ENCODE measurements around the gene MED16.

The MED16 gene

GRCh38 chr19:892894-893689 is at the start of gene MED16, which contains the start of gene RNU6-9:
MED16 (minus strand) TSS chr19:893187; CDS start chr19:891131, 2,056 bp downstream.
RNU6-9 (plus strand) TSS chr19:893484.
- DNase-seq (ENCODE audit: low read depth): peak; percentile 75
- TF ChIP-seq CTCF (IDR thresholded peaks at IDR 0.05; ENCODE audit: control insufficient read depth, extremely low read depth, insufficient read depth): no peak
- peak within 1 kb of the TSS; percentile 88 for H3K4me3 ChIP-seq (ENCODE audit: low read depth, low read length)

- no peak for DNase-seq (ENCODE audit: low read depth)
- TF ChIP-seq CTCF (IDR thresholded peaks at IDR 0.05; ENCODE audit: control insufficient read depth, extremely low read depth, insufficient read depth): no peak
- peak overlapping the region; percentile 58 for H3K4me3 ChIP-seq (ENCODE audit: low read depth, low read length)
Measured at GRCh38 chr19:942133-942645, 49.2 kb upstream of the MED16 start.

- peak overlapping the region; percentile 58 for H3K4me3 ChIP-seq (ENCODE audit: low read depth, low read length)
- no peak for DNase-seq (ENCODE audit: low read depth)
- TF ChIP-seq CTCF (IDR thresholded peaks at IDR 0.05; ENCODE audit: control insufficient read depth, extremely low read depth, insufficient read depth): no peak
Measured at GRCh38 chr19:941292-942132, 48.5 kb upstream of the MED16 start.

- TF ChIP-seq CTCF (IDR thresholded peaks at IDR 0.05; ENCODE audit: control insufficient read depth, extremely low read depth, insufficient read depth): peak; percentile 32
- H3K4me3 ChIP-seq (ENCODE audit: low read depth, low read length): peak overlapping the region; percentile 58
- peak; percentile 75 for DNase-seq (ENCODE audit: low read depth)
Measured at GRCh38 chr19:940591-941291, 47.8 kb upstream of the MED16 start.

GRCh38 chr19:939922-940321 is 46.9 kb upstream of the MED16 start:
- no peak for DNase-seq (ENCODE audit: low read depth)
- TF ChIP-seq CTCF (IDR thresholded peaks at IDR 0.05; ENCODE audit: control insufficient read depth, extremely low read depth, insufficient read depth): no peak
- H3K4me3 ChIP-seq (ENCODE audit: low read depth, low read length): peak overlapping the region; percentile 24

- H3K4me3 ChIP-seq (ENCODE audit: low read depth, low read length): no peak overlapping the region
- no peak for DNase-seq (ENCODE audit: low read depth)
- no peak for TF ChIP-seq CTCF (IDR thresholded peaks at IDR 0.05; ENCODE audit: control insufficient read depth, extremely low read depth, insufficient read depth)
Measured at GRCh38 chr19:939439-939838, 46.5 kb upstream of the MED16 start.
